Thyroid gland (tissue), 4 donors: Measurements from ENCODE around the gene GAS7.
"Not testable (repeated sequence)": the region's sequence is repeated elsewhere in the genome, so short reads cannot be mapped to it uniquely, and the experiment has no call there.

ENCODE experiments used
- CTCF ChIP-seq, 6 experiments: fragments of 200-600 bp in 3 of 6; fragments of 450-650 bp in 3 of 6; sonication (generic) in 3 of 6; IDR thresholded peaks; one replicate each; pipeline ENCODE4 v1.5.1; 2016 to 2019; ENCODE audit warnings: antibody characterized with exemption in 6 of 6, mild to moderate bottlenecking in 2 of 6, inconsistent platforms in 1 of 6, moderate library complexity in 1 of 6
- POLR2A ChIP-seq, 2 donors: fragments of 450-650 bp; IDR thresholded peaks; one replicate each; pipeline ENCODE4 v1.6.1; 2017; ENCODE audit warnings: antibody characterized with exemption in 2 of 2, mild to moderate bottlenecking in 2 of 2, moderate library complexity in 1 of 2

GRCh38 chr17:10095295-10095694 lies 103.1 kb downstream of the GAS7 start:
- not testable (repeated sequence) for TF ChIP-seq CTCF, POLR2A (IDR thresholded peaks at IDR 0.05)
